OCI-LY7 (cell line): Measurements from ENCODE around the gene ADAR. TPM values are rescaled to one million over a fixed set of nuclear protein-coding genes. Genes with fewer than 3 reads are reported as not detected.
A peak's percentile ranks its signal among the peaks of the same experiment; 100 is the strongest.

Experiments
- BruUV-seq: library from RNA; stranded (reverse); fragments of 400-500 nt; replicated peaks from 2 replicates; lab custom pipeline; 2021; lab: Mats Ljungman, UMichigan
- CTCF ChIA-PET: fragments of 300-600 bp; sonication (Branson Sonifier 250); formaldehyde crosslinking; loops from one replicate; lab custom pipeline; 2022; ENCODE audit warnings: antibody characterized with exemption; ENCODE audit not compliant: unreplicated experiment; lab: Charles Lee
- POLR2A ChIA-PET: fragments of 300-600 bp; sonication (Branson Sonifier 250); formaldehyde crosslinking; loops from one replicate; lab custom pipeline; 2022; ENCODE audit warnings: antibody characterized with exemption; lab: Charles Lee
- DNase-seq: peaks from one replicate; pipeline ENCODE4 v3.0.0-alpha.2; 2015; ENCODE audit warnings: low spot score
- H2AFZ ChIP-seq: fragments of 200-600 bp; sonication (generic), shearing (Covaris generic); 2 replicates; pipeline ENCODE4 v1.6.1; 2014; ENCODE audit warnings: mild to moderate bottlenecking, antibody characterized with exemption, low read length, moderate library complexity
- H3K27ac ChIP-seq: fragments of 200-600 bp; sonication (generic); 2 replicates; pipeline ENCODE4 v1.5.1; 2014; ENCODE audit warnings: mixed run types, low read depth, mild to moderate bottlenecking, moderate library complexity, low read length, inconsistent platforms; ENCODE audit not compliant: poor library complexity, severe bottlenecking
- H3K36me3 ChIP-seq: fragments of 200-600 bp; sonication (generic); 2 replicates; pipeline ENCODE4 v1.6.1; 2014; ENCODE audit warnings: mild to moderate bottlenecking, antibody characterized with exemption, low read length, moderate library complexity, mixed read lengths; ENCODE audit not compliant: insufficient read depth
- H3K4me1 ChIP-seq: fragments of 200-600 bp; sonication (generic); 2 replicates; pipeline ENCODE4 v1.5.1; 2014; ENCODE audit warnings: mild to moderate bottlenecking, low read length; ENCODE audit not compliant: insufficient read depth, poor library complexity, severe bottlenecking
- H3K4me2 ChIP-seq: fragments of 200-600 bp; sonication (generic); 2 replicates; pipeline ENCODE4 v1.6.1; 2014; ENCODE audit warnings: mild to moderate bottlenecking, low read length
- H3K4me3 ChIP-seq: fragments of 200-600 bp; sonication (generic); 2 replicates; pipeline ENCODE4 v1.5.1; 2014; ENCODE audit warnings: mild to moderate bottlenecking, low read depth, low read length; ENCODE audit not compliant: poor library complexity, severe bottlenecking
- H3K79me2 ChIP-seq: fragments of 200-600 bp; sonication (generic); 2 replicates; pipeline ENCODE4 v1.6.1; 2016; ENCODE audit warnings: low read depth, mild to moderate bottlenecking, low read length, moderate library complexity, mixed read lengths; ENCODE audit not compliant: insufficient read depth
- H3K9me2 ChIP-seq: fragments of 200-600 bp; sonication (generic); 2 replicates; pipeline ENCODE4 v1.6.1; 2016; ENCODE audit warnings: mild to moderate bottlenecking, low read length, mixed read lengths; ENCODE audit not compliant: insufficient read depth
- H3K9me3 ChIP-seq: fragments of 200-600 bp; sonication (generic); 2 replicates; pipeline ENCODE4 v1.6.1; 2014; ENCODE audit warnings: mild to moderate bottlenecking, mixed run types, low read length, mixed read lengths
- H4K20me1 ChIP-seq: fragments of 200-600 bp; sonication (generic); 2 replicates; pipeline ENCODE4 v1.6.1; 2014; ENCODE audit warnings: mild to moderate bottlenecking, antibody characterized with exemption, low read length, moderate library complexity, mixed read lengths; ENCODE audit not compliant: insufficient read depth
- CTCF ChIP-seq: fragments of 200-600 bp; sonication (generic); conservative IDR thresholded peaks from 2 replicates; pipeline ENCODE4 v1.5.1; 2014; ENCODE audit warnings: mild to moderate bottlenecking, antibody characterized with exemption, low read length, moderate library complexity, mixed read lengths
- EZH2phosphoT487 ChIP-seq: fragments of 200-600 bp; sonication (generic); IDR thresholded peaks from 2 replicates; pipeline ENCODE4 v1.6.1; 2018; ENCODE audit warnings: low read depth, borderline replicate concordance, mild to moderate bottlenecking, mixed run types, antibody characterized with exemption, low read length, moderate library complexity, mixed read lengths
- intact Hi-C: fragments of 100-400 bp; cut with micrococcal nuclease; formaldehyde crosslinking; loops from one replicate; pipeline ENCODE4 v1.10.0; 2022; ENCODE audit not compliant: unreplicated experiment
- total RNA-seq, 2 experiments: library from RNA; depleted of rRNA in 1 of 2; stranded (reverse); fragments of >200 nt in 1 of 2; shearing (Covaris generic) in 1 of 2; gene quantifications; 2 replicates each; pipeline ENCODE4 v1.2.3, GENCODE V29; 2014 to 2022

The ADAR gene
- total RNA-seq, 2 experiments from 2014 or later, result 90.2 to 139 TPM

- peak; percentile 37; the same call in 1 of the 2 replicates for TF ChIP-seq CTCF
- TF ChIP-seq EZH2phosphoT487, result no peak
- peak; percentile 89 for DNase-seq
- Histone ChIP-seq H3K9me2 (no peaks in the 10 kb centered on the region), H3K4me2 (peak overlapping the region; percentile 80), H3K36me3 (peaks cover 22% of the 10 kb centered on the region), H3K27ac (peak overlapping the region; percentile 48), H3K4me1 (peaks cover 14% of the 10 kb centered on the region), H3K79me2 (peaks cover 49% of the 10 kb centered on the region), H2AFZ (peak overlapping the region; percentile 97), H3K9me3 (peaks cover 13% of the 10 kb centered on the region), H4K20me1 (peaks cover 16% of the 10 kb centered on the region), H3K4me3 (peak overlapping the region; percentile 92)
- intact Hi-C loops, result loop anchor here (1.0 kb wide), 2 partner anchors 18 to 68 kb away; no protein-coding TSS in a partner anchor
- no TSS peak for BruUV-seq
- ChIA-PET POLR2A (interaction anchor here (1.1 to 1.4 kb wide), 2 partner anchors 21 to 22 kb away, joined by 4 read pairs; no protein-coding TSS in a partner anchor), CTCF (no interaction called here)
Observed at GRCh38 chr1:154627257-154628120, 19.5 kb upstream of the ADAR start.

- peak overlapping the region; percentile 92 for H3K4me3 ChIP-seq
- H3K9me3 ChIP-seq, result peaks cover 13% of the 10 kb centered on the region
- peak overlapping the region; percentile 80 for H3K4me2 ChIP-seq
- CTCF ChIA-PET, result no interaction called here
- no peak for TF ChIP-seq CTCF
- no peak for TF ChIP-seq EZH2phosphoT487
- POLR2A ChIA-PET, result interaction anchor here (0.7 to 1.4 kb wide), 3 partner anchors 20 to 353 kb away, joined by 4 read pairs; no protein-coding TSS in a partner anchor
- H3K27ac ChIP-seq, result peak overlapping the region; percentile 48
- H4K20me1 ChIP-seq, result peaks cover 18% of the 10 kb centered on the region
- H3K9me2 ChIP-seq, result no peaks in the 10 kb centered on the region
- H3K4me1 ChIP-seq, result peaks cover 17% of the 10 kb centered on the region
- peaks cover 58% of the 10 kb centered on the region for H3K79me2 ChIP-seq
- peak overlapping the region; percentile 97; the same call in 1 of the 2 replicates for H2AFZ ChIP-seq
- intact Hi-C loops, result loop anchor here (1.0 kb wide), 1 partner anchor 17 kb away; no protein-coding TSS in a partner anchor
- DNase-seq, result peak; percentile 48
- BruUV-seq, result TSS peak; percentile 48
- H3K36me3 ChIP-seq, result peaks cover 30% of the 10 kb centered on the region
Observed at GRCh38 chr1:154626456-154627256, 18.7 kb upstream of the ADAR start.
